Measurements from ENCODE around the gene YPEL2.

DNA sequence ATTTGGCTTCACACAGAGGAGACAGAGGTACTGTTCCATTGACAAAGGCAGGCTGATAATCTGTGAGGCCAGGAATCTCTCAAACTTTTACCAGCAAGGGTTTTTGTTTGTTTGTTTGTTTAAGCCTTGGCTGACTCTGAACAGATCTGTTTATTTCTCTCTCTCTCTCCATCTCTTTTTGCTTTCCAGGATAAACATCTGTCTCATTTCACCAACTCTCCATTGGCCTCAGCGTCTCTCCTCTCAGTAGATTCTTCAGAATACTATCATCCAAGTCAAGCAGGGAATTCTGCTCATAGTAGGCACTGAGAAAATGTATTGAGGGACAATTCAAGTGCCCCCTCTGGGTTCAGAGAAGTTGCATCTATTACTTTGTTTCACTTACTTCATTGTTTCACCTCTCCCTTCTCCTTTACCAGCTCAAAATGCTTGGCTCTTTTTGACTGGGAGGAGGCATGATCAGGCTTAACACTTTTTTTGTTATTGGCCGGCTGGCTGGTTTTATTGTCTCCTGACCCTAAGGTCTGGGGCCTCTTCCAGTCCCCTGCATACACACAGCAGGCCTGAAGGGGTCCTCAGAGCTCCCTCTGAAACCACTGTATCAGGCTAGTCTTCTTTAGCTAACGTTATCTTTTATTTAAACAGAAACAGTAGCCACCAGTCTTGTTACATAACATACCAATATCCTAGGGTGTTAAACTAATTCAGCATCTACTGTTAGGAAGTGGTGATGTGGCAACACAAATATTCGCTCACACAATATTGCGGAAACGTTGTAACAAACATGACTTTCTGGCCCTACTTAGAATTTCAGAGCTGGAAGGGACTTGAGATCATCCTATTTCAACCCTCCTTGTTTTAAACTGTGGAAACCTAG lies 2.0 kb upstream of the YPEL2 start:
- TF ChIP-seq, protein P1, sequence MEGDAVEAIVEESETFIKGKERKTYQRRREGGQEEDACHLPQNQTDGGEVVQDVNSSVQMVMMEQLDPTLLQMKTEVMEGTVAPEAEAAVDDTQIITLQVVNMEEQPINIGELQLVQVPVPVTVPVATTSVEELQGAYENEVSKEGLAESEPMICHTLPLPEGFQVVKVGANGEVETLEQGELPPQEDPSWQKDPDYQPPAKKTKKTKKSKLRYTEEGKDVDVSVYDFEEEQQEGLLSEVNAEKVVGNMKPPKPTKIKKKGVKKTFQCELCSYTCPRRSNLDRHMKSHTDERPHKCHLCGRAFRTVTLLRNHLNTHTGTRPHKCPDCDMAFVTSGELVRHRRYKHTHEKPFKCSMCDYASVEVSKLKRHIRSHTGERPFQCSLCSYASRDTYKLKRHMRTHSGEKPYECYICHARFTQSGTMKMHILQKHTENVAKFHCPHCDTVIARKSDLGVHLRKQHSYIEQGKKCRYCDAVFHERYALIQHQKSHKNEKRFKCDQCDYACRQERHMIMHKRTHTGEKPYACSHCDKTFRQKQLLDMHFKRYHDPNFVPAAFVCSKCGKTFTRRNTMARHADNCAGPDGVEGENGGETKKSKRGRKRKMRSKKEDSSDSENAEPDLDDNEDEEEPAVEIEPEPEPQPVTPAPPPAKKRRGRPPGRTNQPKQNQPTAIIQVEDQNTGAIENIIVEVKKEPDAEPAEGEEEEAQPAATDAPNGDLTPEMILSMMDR (optimal IDR thresholded peaks at IDR 0.05 in 1 of 3, IDR thresholded peaks at IDR 0.05 in 1 of 3, conservative IDR thresholded peaks at IDR 0.05 in 1 of 3; ENCODE audit: extremely low read depth in 1 of 3, insufficient read depth in 2 of 3, low read length in 3 of 3), result peak; percentile 57 to 59 (median 57)
- no peak for TF ChIP-seq EZH2 (IDR thresholded peaks at IDR 0.05; ENCODE audit: low read length)

Data from keratinocyte (primary cell).